GM23248 (cell line): ENCODE measurements around the gene ARSG.

ENCODE experiments used
- EZH2 ChIP-seq: fragments of 200-600 bp; sonication (generic); IDR thresholded peaks from 2 replicates; pipeline ENCODE4 v1.6.1; 2018; ENCODE audit warnings: antibody characterized with exemption, mild to moderate bottlenecking; ENCODE audit not compliant: insufficient read depth, poor library complexity, severe bottlenecking
- EZH2phosphoT487 ChIP-seq: fragments of 200-600 bp; sonication (generic); IDR thresholded peaks from 2 replicates; pipeline ENCODE4 v1.6.1; 2018; ENCODE audit warnings: antibody characterized with exemption, moderate library complexity, mild to moderate bottlenecking, low read depth; ENCODE audit not compliant: insufficient read depth

DNA sequence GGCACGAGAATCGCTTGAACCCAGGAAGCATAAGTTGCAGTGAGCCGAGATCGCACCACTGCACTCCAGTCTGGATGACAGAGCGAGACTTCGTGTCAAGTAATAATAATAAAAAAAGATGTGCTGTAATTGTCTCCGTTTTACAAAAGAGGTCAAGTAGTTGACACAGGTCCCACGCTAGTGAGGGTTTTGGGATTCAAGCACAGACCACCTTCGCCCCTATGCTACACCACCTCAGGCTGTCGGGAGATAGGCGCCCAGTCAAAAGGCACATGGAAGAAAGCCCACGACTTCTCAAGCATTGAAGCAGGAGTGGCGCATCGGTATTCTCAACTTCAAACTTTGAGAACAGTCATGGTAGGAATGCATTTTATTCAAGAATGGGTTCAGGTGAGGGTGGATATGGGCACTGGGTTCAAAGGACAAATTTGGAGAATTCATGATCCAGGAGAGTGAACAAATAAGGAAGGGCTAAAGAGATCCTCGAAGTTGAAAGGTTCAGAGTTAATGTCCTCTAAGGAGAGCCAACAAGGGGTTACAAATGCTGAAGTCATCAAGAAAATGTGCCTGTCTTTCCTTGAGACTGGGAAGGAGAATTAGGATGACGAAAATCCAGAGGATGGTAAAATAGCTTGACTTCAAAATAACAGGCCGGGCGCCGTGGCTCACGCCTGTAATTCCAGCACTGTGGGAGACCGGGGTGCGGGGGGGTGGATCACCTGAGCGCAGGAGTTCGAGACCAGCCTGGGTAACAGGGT, 44.8 kb upstream of the ARSG start:
- TF ChIP-seq EZH2: no peak
- TF ChIP-seq EZH2phosphoT487: no peak
